IPS DF 6.9 (cell line): Measurements from ENCODE around the gene MYH7.
"Not testable (repeated sequence)": the region's sequence is repeated elsewhere in the genome, so short reads cannot be mapped to it uniquely, and the experiment has no call there.

ENCODE experiments used
- DNase-seq: peaks from one replicate; pipeline ENCODE4 v3.0.0-alpha.2; 2013; ENCODE audit warnings: low read depth, low spot score
- H3K27ac ChIP-seq: one replicate; pipeline ENCODE4 v1.5.1; 2013; ENCODE audit warnings: low read length, control low read depth
- H3K27me3 ChIP-seq: 2 replicates; pipeline ENCODE4 v1.6.1; 2013; ENCODE audit warnings: mild to moderate bottlenecking, low read length; ENCODE audit not compliant: control insufficient read depth, insufficient read depth
- H3K36me3 ChIP-seq: 2 replicates; pipeline ENCODE4 v1.6.1; 2013; ENCODE audit warnings: low read length; ENCODE audit not compliant: control insufficient read depth, insufficient read depth
- H3K4me1 ChIP-seq: 2 replicates; pipeline ENCODE4 v1.6.1; 2013; ENCODE audit warnings: low read length; ENCODE audit not compliant: control insufficient read depth, insufficient read depth
- H3K4me3 ChIP-seq: 2 replicates; pipeline ENCODE4 v1.5.1; 2013; ENCODE audit warnings: mild to moderate bottlenecking, low read length
- H3K9me3 ChIP-seq: 2 replicates; pipeline ENCODE4 v1.6.1; 2013; ENCODE audit warnings: low read length, inconsistent platforms; ENCODE audit not compliant: control insufficient read depth, insufficient read depth
- WGBS: extraction: QIAGEN DNeasy Blood & Tissue Kit; methylation state at CpG from one replicate; pipeline ENCODE4 v1.1.7; 2013; ENCODE audit warnings: mixed read lengths, missing lambda C conversion rate; ENCODE audit not compliant: insufficient read length, insufficient coverage; 5-methylcytosine and 5-hydroxymethylcytosine counted together

MYH7 gene

GRCh38 chr14:23399591-23399990, 35.9 kb downstream of the MYH7 start:
- H3K27ac ChIP-seq: no peak overlapping the region
- no peaks in the 10 kb centered on the region for H3K9me3 ChIP-seq
- DNase-seq: no peak
- H3K4me1 ChIP-seq: no peaks in the 10 kb centered on the region; the same call in 1 of the 2 replicates
- WGBS: no CpG with 5 or more reads among the region's 6 CpGs
- H3K27me3 ChIP-seq: no peaks in the 10 kb centered on the region
- no peak overlapping the region for H3K4me3 ChIP-seq
- H3K36me3 ChIP-seq: no peaks in the 10 kb centered on the region

GRCh38 chr14:23399136-23399535, 36.3 kb downstream of the MYH7 start:
- Histone ChIP-seq H3K27ac (no peak overlapping the region), H3K36me3 (no peaks in the 10 kb centered on the region), H3K4me3 (no peak overlapping the region), H3K27me3 (no peaks in the 10 kb centered on the region), H3K4me1 (no peaks in the 10 kb centered on the region; the same call in 1 of the 2 replicates), H3K9me3 (no peaks in the 10 kb centered on the region)
- DNase-seq: no peak
- WGBS: no CpG with 5 or more reads among the region's 3 CpGs

GRCh38 chr14:23398348-23398747, 37.1 kb downstream of the MYH7 start:
- no peaks in the 10 kb centered on the region for H3K36me3 ChIP-seq
- H3K27me3 ChIP-seq: no peaks in the 10 kb centered on the region
- no peak for DNase-seq
- H3K4me1 ChIP-seq: no peaks in the 10 kb centered on the region; the same call in 1 of the 2 replicates
- H3K9me3 ChIP-seq: no peaks in the 10 kb centered on the region
- no CpG with 5 or more reads among the region's 4 CpGs for WGBS
- H3K27ac ChIP-seq: no peak overlapping the region
- H3K4me3 ChIP-seq: no peak overlapping the region

- no peak overlapping the region for H3K27ac ChIP-seq
- H3K27me3 ChIP-seq: no peaks in the 10 kb centered on the region
- no peaks in the 10 kb centered on the region for H3K9me3 ChIP-seq
- WGBS: no CpG with 5 or more reads among the region's 10 CpGs
- H3K36me3 ChIP-seq: no peaks in the 10 kb centered on the region
- no peak overlapping the region for H3K4me3 ChIP-seq
- no peak for DNase-seq
- no peaks in the 10 kb centered on the region; the same call in 1 of the 2 replicates for H3K4me1 ChIP-seq
These were observed 38.6 kb downstream of the MYH7 start for GRCh38 chr14:23396781-23397407.

GRCh38 chr14:23396126-23396525, 39.3 kb downstream of the MYH7 start:
- Histone ChIP-seq H3K4me1 (no peaks in the 10 kb centered on the region; the same call in 1 of the 2 replicates), H3K9me3 (no peaks in the 10 kb centered on the region), H3K4me3 (no peak overlapping the region), H3K27ac (no peak overlapping the region), H3K36me3 (no peaks in the 10 kb centered on the region), H3K27me3 (no peaks in the 10 kb centered on the region)
- no CpG with 5 or more reads among the region's 10 CpGs for WGBS
- DNase-seq: no peak

GRCh38 chr14:23392613-23393012, 42.8 kb downstream of the MYH7 start:
- DNase-seq: no peak
- Histone ChIP-seq H3K27me3 (no peaks in the 10 kb centered on the region), H3K9me3 (no peaks in the 10 kb centered on the region), H3K27ac (no peak overlapping the region), H3K4me3 (no peak overlapping the region), H3K4me1 (peaks cover 6% of the 10 kb centered on the region; the same call in 1 of the 2 replicates), H3K36me3 (no peaks in the 10 kb centered on the region)
- no CpG with 5 or more reads among the region's 7 CpGs for WGBS

- DNase-seq, H3K27ac ChIP-seq, H3K36me3 ChIP-seq, H3K27me3 ChIP-seq, H3K4me3 ChIP-seq, H3K4me1 ChIP-seq, H3K9me3 ChIP-seq: not testable (repeated sequence)
- no CpG with 5 or more reads among the region's 19 CpGs for WGBS
These were observed 45.6 kb downstream of the MYH7 start for GRCh38 chr14:23389871-23390270.

- Histone ChIP-seq H3K27ac (no peak overlapping the region), H3K9me3 (no peaks in the 10 kb centered on the region), H3K4me1 (peaks cover 6% of the 10 kb centered on the region; the same call in 1 of the 2 replicates), H3K36me3 (no peaks in the 10 kb centered on the region), H3K4me3 (no peak overlapping the region), H3K27me3 (no peaks in the 10 kb centered on the region)
- DNase-seq: no peak
- no CpG with 5 or more reads among the region's 12 CpGs for WGBS
These were observed 46.1 kb downstream of the MYH7 start for GRCh38 chr14:23389396-23389795.

GRCh38 chr14:23388996-23389395, 46.5 kb downstream of the MYH7 start:
- peaks cover 6% of the 10 kb centered on the region; the same call in 1 of the 2 replicates for H3K4me1 ChIP-seq
- H3K9me3 ChIP-seq: no peaks in the 10 kb centered on the region
- H3K27me3 ChIP-seq: no peaks in the 10 kb centered on the region
- no CpG with 5 or more reads among the region's 8 CpGs for WGBS
- no peak for DNase-seq
- H3K36me3 ChIP-seq: no peaks in the 10 kb centered on the region
- H3K4me3 ChIP-seq: no peak overlapping the region
- no peak overlapping the region for H3K27ac ChIP-seq

GRCh38 chr14:23387916-23388882, 47.3 kb downstream of the MYH7 start:
- DNase-seq: no peak
- no peaks in the 10 kb centered on the region for H3K36me3 ChIP-seq
- H3K4me3 ChIP-seq: no peak overlapping the region
- no peaks in the 10 kb centered on the region for H3K9me3 ChIP-seq
- no peaks in the 10 kb centered on the region for H3K27me3 ChIP-seq
- H3K4me1 ChIP-seq: peaks cover 6% of the 10 kb centered on the region; the same call in 1 of the 2 replicates
- no CpG with 5 or more reads among the region's 26 CpGs for WGBS
- H3K27ac ChIP-seq: no peak overlapping the region
